Pons (tissue), 1 donor: ENCODE results near the gene ANKRD44.
A peak's percentile ranks its signal among the peaks of the same experiment; 100 is the strongest.

Source experiments
- DNase-seq: peaks from one replicate; pipeline ENCODE4 v3.0.0-alpha.2; 2016; ENCODE audit warnings: low spot score

ANKRD44 gene

GRCh38 chr2:196957881-196958525 is 352.6 kb downstream of the ANKRD44 start:
- DNase-seq: no peak

GRCh38 chr2:196957442-196957841 is 353.1 kb downstream of the ANKRD44 start:
- DNase-seq: no peak

GRCh38 chr2:196956069-196956468 is 354.5 kb downstream of the ANKRD44 start:
- no peak for DNase-seq

- DNase-seq: peak; percentile 7
These were observed 355.5 kb downstream of the ANKRD44 start for GRCh38 chr2:196955036-196955435.

GRCh38 chr2:196954001-196954400 is 356.6 kb downstream of the ANKRD44 start:
- no peak for DNase-seq

GRCh38 chr2:196952936-196953335 is 357.6 kb downstream of the ANKRD44 start:
- DNase-seq: no peak

GRCh38 chr2:196951973-196952372 is 358.6 kb downstream of the ANKRD44 start:
- DNase-seq: no peak

- DNase-seq: no peak
These were observed 361.5 kb downstream of the ANKRD44 start for GRCh38 chr2:196949116-196949515.

- no peak for DNase-seq
These were observed 366.0 kb downstream of the ANKRD44 start for GRCh38 chr2:196944570-196944969.

GRCh38 chr2:196941398-196942078 is 369.0 kb downstream of the ANKRD44 start:
- DNase-seq: no peak

- DNase-seq: no peak
These were observed 371.2 kb downstream of the ANKRD44 start for GRCh38 chr2:196939371-196939770.
